Effector CD8-positive, alpha-beta T cell (primary cell): ENCODE measurements around the gene MBOAT1.
A peak's percentile ranks its signal among the peaks of the same experiment; 100 is the strongest.
"Not testable (repeated sequence)": the region's sequence is repeated elsewhere in the genome, so short reads cannot be mapped to it uniquely, and the experiment has no call there.

ENCODE experiments used
- DNase-seq: peaks from one replicate; lab custom pipeline; 2025; lab: John Stamatoyannopoulos, UW
- total RNA-seq, 4 experiments: gene quantifications; one replicate each; lab custom pipeline; 2026; lab: John Stamatoyannopoulos, UW

The MBOAT1 gene
- total RNA-seq = 16.6 to 60.7 (median 27.0) reads per million in 4 experiments

GRCh38 chr6:20212392-20213111 lies at the start of gene MBOAT1:
MBOAT1 (minus strand) TSS chr6:20212469; CDS start chr6:20212234, 235 bp downstream.
- peak; percentile 13 for DNase-seq

- no peak for DNase-seq
These were observed 49.4 kb upstream of the MBOAT1 start for GRCh38 chr6:20261685-20262084.

GRCh38 chr6:20260360-20260759 lies 48.1 kb upstream of the MBOAT1 start:
- DNase-seq = no peak

- no peak for DNase-seq
These were observed 47.2 kb upstream of the MBOAT1 start for GRCh38 chr6:20259316-20260049.

- no peak for DNase-seq
These were observed 43.2 kb upstream of the MBOAT1 start for GRCh38 chr6:20255428-20255827.

GRCh38 chr6:20254295-20254694 lies 42.0 kb upstream of the MBOAT1 start:
- no peak for DNase-seq

GRCh38 chr6:20253021-20253420 lies 40.8 kb upstream of the MBOAT1 start:
- DNase-seq = no peak

GRCh38 chr6:20252311-20252710 lies 40.0 kb upstream of the MBOAT1 start:
- DNase-seq = no peak

GRCh38 chr6:20251525-20251924 lies 39.3 kb upstream of the MBOAT1 start:
- DNase-seq = no peak

GRCh38 chr6:20246125-20246524 lies 33.9 kb upstream of the MBOAT1 start:
- DNase-seq = no peak

GRCh38 chr6:20244807-20245681 lies 32.8 kb upstream of the MBOAT1 start:
- DNase-seq = not testable (repeated sequence)

GRCh38 chr6:20243288-20243687 lies 31.0 kb upstream of the MBOAT1 start:
- no peak for DNase-seq

- no peak for DNase-seq
These were observed 30.1 kb upstream of the MBOAT1 start for GRCh38 chr6:20242397-20242796.

GRCh38 chr6:20241102-20241501 lies 28.8 kb upstream of the MBOAT1 start:
- DNase-seq = no peak

- no peak for DNase-seq
These were observed 26.7 kb upstream of the MBOAT1 start for GRCh38 chr6:20238688-20239587.

- DNase-seq = no peak
These were observed 25.6 kb upstream of the MBOAT1 start for GRCh38 chr6:20237677-20238460.

- DNase-seq = no peak
These were observed 24.8 kb upstream of the MBOAT1 start for GRCh38 chr6:20236909-20237600.

- DNase-seq = no peak
These were observed 24.1 kb upstream of the MBOAT1 start for GRCh38 chr6:20236344-20236743.

GRCh38 chr6:20235041-20235440 lies 22.8 kb upstream of the MBOAT1 start:
- DNase-seq = no peak

- DNase-seq = no peak
These were observed 21.9 kb upstream of the MBOAT1 start for GRCh38 chr6:20234136-20234535.
